Measurements from ENCODE around the gene FAM174B.

- no peak for TF ChIP-seq POLR2AphosphoS5 (IDR thresholded peaks at IDR 0.05; ENCODE audit: low read depth, low read length)
- TF ChIP-seq TAF1 (IDR thresholded peaks at IDR 0.05; ENCODE audit: borderline replicate concordance, insufficient read depth, low read length) = no peak
- no peak for TF ChIP-seq SIN3A (IDR thresholded peaks at IDR 0.05; ENCODE audit: borderline replicate concordance, insufficient read depth, low read length)
- TF ChIP-seq REST (IDR thresholded peaks at IDR 0.05; ENCODE audit: insufficient read depth in 1 of 2, low read depth in 2 of 2, low read length in 2 of 2) = no peak
Observed at GRCh38 chr15:92596623-92597022, 59.0 kb downstream of the FAM174B start.
